Lung (tissue), 12 donors: Measurements from ENCODE around the gene MBNL1. TPM values are rescaled to one million over a fixed set of nuclear protein-coding genes. Genes with fewer than 3 reads are reported as not detected.
A peak's percentile ranks its signal among the peaks of the same experiment; 100 is the strongest.

Experiments used
- ATAC-seq: fragments of 200-7000 bp; cut with Tn5 transposase; one replicate; pipeline ENCODE4 v1.9.1; 2020; ENCODE audit warnings: moderate number of reproducible peaks; ENCODE audit not compliant: insufficient read depth, low FRiP score
- DNase-seq, 3 donors: peaks; one replicate each; pipeline ENCODE4 v3.0.0-alpha.2; 2013 to 2017
- H3K27ac ChIP-seq, 2 donors: one replicate each; pipeline ENCODE4 v1.5.1; 2013; ENCODE audit warnings: mild to moderate bottlenecking in 2 of 2, moderate library complexity in 2 of 2, control low read depth in 1 of 2, inconsistent platforms in 1 of 2, low read depth in 1 of 2, low read length in 1 of 2
- H3K27me3 ChIP-seq, 3 donors: one replicate each; pipeline ENCODE4 v1.5.1; 2013; ENCODE audit warnings: low read length in 2 of 3; ENCODE audit not compliant: control insufficient read depth in 3 of 3, insufficient read depth in 3 of 3
- H3K36me3 ChIP-seq, 4 donors: one replicate each; pipeline ENCODE4 v1.5.1; 2013; ENCODE audit warnings: low read length in 4 of 4, mild to moderate bottlenecking in 1 of 4, moderate library complexity in 1 of 4; ENCODE audit not compliant: control insufficient read depth in 4 of 4, insufficient read depth in 4 of 4
- H3K4me1 ChIP-seq, 5 donors: one replicate each; pipeline ENCODE4 v1.5.1; 2013; ENCODE audit warnings: low read length in 5 of 5, mild to moderate bottlenecking in 2 of 5, moderate library complexity in 1 of 5; ENCODE audit not compliant: control insufficient read depth in 5 of 5, insufficient read depth in 5 of 5
- H3K4me3 ChIP-seq: one replicate; pipeline ENCODE4 v1.5.1; 2013; ENCODE audit warnings: mild to moderate bottlenecking, control low read depth, moderate library complexity
- H3K9ac ChIP-seq, 2 donors: one replicate each; pipeline ENCODE4 v1.5.1; 2013; ENCODE audit warnings: low read length in 2 of 2, control low read depth in 1 of 2; ENCODE audit not compliant: insufficient read depth in 1 of 2
- H3K9me3 ChIP-seq, 4 donors: one replicate each; pipeline ENCODE4 v1.5.1; 2013; ENCODE audit warnings: low read length in 3 of 4, mild to moderate bottlenecking in 1 of 4, moderate library complexity in 1 of 4; ENCODE audit not compliant: control insufficient read depth in 4 of 4, insufficient read depth in 3 of 4
- WGBS, 2 donors: extraction: QIAGEN DNeasy Blood & Tissue Kit; methylation state at CpG; one replicate each; pipeline ENCODE4 v1.1.7; 2013; 5-methylcytosine and 5-hydroxymethylcytosine counted together
- polyA plus RNA-seq, 2 donors: library from polyadenylated mRNA; stranded (reverse); fragments of 200-250 nt; gene quantifications; one replicate each; pipeline ENCODE4 v1.2.1, GENCODE V29; 2013
- total RNA-seq, 2 donors: library from RNA; depleted of rRNA in 1 of 2; stranded (reverse); fragments of >200 nt in 1 of 2; gene quantifications; one replicate each; pipeline ENCODE4 v1.2.1, GENCODE V29; 2014 to 2021
- TF ChIP-seq, protein P1 (sequence below): IDR thresholded peaks from 2 replicates; pipeline ENCODE4 v1.5.1; 2012; ENCODE audit warnings: mild to moderate bottlenecking; ENCODE audit errors: control extremely low read depth, extremely low read depth
- donor health status: control.
- donor health status: control.
- donor health status: Bipolar disorder and iron deficiency.
- donor health status: healthy.
- donor health status: DM: yes; HTN: yes; CAD: no.

MBNL1 gene
- total and polyA plus RNA-seq, 4 donors = 55.3 to 266 (median 165) TPM

DNA sequence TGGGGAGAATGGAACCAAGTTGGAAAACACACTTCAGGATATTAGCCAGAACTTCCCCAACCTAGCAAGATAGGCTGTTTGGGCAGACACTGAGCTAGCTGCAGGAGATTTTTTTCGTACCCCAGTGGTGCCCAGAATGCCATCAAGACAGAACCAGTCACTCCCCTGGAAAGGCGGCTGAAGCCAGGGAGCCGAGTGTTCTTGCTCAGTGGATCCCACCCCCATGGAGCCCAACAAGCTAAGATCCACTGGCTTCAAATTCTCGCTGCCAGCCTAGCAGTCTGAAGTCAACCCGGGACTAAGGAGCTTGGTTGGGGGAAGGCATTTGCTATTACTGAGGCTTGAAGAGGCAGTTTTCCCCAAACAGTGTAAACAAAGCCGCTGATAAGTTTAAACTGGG is 152.4 kb downstream of the MBNL1 start:
- Histone ChIP-seq H3K9ac (no peak overlapping the region), H3K36me3 (peaks cover 16 to 26% (median 21%) of the 10 kb centered on the region in 4 donors), H3K27me3 (no peaks in the 10 kb centered on the region), H3K27ac (no peak overlapping the region), H3K4me3 (no peak overlapping the region), H3K9me3 (no peaks in the 10 kb centered on the region), H3K4me1 (peaks cover 0 to 9% (median 0%) of the 10 kb centered on the region in 5 donors)
- ATAC-seq (no peak), DNase-seq (no peak)
- TF ChIP-seq, protein P1, sequence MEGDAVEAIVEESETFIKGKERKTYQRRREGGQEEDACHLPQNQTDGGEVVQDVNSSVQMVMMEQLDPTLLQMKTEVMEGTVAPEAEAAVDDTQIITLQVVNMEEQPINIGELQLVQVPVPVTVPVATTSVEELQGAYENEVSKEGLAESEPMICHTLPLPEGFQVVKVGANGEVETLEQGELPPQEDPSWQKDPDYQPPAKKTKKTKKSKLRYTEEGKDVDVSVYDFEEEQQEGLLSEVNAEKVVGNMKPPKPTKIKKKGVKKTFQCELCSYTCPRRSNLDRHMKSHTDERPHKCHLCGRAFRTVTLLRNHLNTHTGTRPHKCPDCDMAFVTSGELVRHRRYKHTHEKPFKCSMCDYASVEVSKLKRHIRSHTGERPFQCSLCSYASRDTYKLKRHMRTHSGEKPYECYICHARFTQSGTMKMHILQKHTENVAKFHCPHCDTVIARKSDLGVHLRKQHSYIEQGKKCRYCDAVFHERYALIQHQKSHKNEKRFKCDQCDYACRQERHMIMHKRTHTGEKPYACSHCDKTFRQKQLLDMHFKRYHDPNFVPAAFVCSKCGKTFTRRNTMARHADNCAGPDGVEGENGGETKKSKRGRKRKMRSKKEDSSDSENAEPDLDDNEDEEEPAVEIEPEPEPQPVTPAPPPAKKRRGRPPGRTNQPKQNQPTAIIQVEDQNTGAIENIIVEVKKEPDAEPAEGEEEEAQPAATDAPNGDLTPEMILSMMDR = no peak
- 94 to 98% methylated on average over 6 of the region's 6 CpGs for WGBS, 2 donors

DNA sequence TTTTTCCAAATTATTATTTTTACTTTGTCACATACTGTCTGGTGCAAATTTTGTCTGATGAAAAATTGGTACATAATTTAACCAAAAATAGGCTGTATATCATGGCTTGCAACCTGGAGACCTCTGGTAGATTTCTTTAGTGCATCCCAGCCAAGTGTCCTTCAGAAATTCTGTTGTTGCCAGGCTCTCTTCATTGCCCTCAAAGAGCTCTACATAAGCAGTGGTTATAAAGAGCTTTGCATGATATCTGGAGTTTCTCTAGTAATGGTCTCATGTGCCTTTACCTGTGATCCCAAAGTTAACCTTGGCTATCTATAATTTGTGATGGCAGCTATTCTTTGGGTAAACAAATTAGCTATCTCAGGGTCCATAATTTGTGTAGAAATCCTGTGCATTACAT is 157.7 kb downstream of the MBNL1 start:
- Histone ChIP-seq H3K27ac (peak overlapping the region in 1 of 2 donors; percentile 6), H3K36me3 (peaks cover 0 to 2% (median 2%) of the 10 kb centered on the region in 4 donors), H3K4me3 (no peak overlapping the region), H3K4me1 (peaks cover 0 to 18% (median 4%) of the 10 kb centered on the region in 5 donors), H3K9ac (no peak overlapping the region), H3K9me3 (no peaks in the 10 kb centered on the region), H3K27me3 (no peaks in the 10 kb centered on the region)
- TF ChIP-seq, protein P1 = no peak
- ATAC-seq (no peak), DNase-seq (no peak)

DNA sequence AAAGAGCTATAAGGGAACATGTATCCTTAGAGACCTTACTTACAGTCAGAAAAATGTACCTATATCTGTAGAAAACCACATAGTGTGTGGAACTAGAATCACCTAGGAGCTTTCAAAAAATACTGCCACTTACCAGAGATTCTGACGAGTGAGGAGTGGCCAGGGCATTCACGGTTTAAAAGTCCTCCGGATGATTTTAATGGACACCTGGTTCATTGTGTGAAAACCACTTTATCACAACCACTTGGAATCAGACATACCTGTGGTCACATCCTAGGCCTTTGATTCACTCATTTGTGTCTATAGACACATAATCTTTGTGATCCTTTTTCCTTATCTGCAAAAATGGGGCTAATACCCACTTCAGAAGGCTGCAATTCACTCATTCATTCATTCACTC is 159.8 kb downstream of the MBNL1 start:
- TF ChIP-seq, protein P1 = no peak
- H3K4me3 ChIP-seq = no peak overlapping the region
- no peak overlapping the region for H3K9ac ChIP-seq
- no peak overlapping the region for H3K27ac ChIP-seq
- H3K9me3 ChIP-seq = no peaks in the 10 kb centered on the region
- peaks cover 0 to 8% (median 2%) of the 10 kb centered on the region in 4 donors for H3K36me3 ChIP-seq
- 90 to 91% methylated on average over 3 of the region's 3 CpGs for WGBS, 2 donors
- no peak for DNase-seq
- ATAC-seq = no peak
- H3K4me1 ChIP-seq = peaks cover 0 to 18% (median 4%) of the 10 kb centered on the region in 5 donors
- no peaks in the 10 kb centered on the region for H3K27me3 ChIP-seq
